BLaER1 treated with 17β-estradiol and CSF1 and Interleukin-3, amounts not matched to agents 10 nM and 100 nM (cell line): ENCODE data around the gene MRPS18C.

Source experiments
- H3K27ac ChIP-seq, 11 experiments: shearing (Covaris generic); formaldehyde crosslinking; 2 replicates each; pipeline ENCODE4 v1.8.1; 2022
- H3K27me3 ChIP-seq, 11 experiments: shearing (Covaris generic); formaldehyde crosslinking; 2 replicates each; pipeline ENCODE4 v1.8.1; 2022
- H3K36me3 ChIP-seq, 11 experiments: shearing (Covaris generic); formaldehyde crosslinking; 2 replicates each; pipeline ENCODE4 v1.8.1; 2022
- H3K4me1 ChIP-seq, 10 experiments: shearing (Covaris generic); formaldehyde crosslinking; 2 replicates each; pipeline ENCODE4 v1.8.1; 2022
- H3K4me2 ChIP-seq, 11 experiments: shearing (Covaris generic); formaldehyde crosslinking; 2 replicates each; pipeline ENCODE4 v1.8.1; 2022
- H3K4me3 ChIP-seq, 10 experiments: shearing (Covaris generic); formaldehyde crosslinking; 2 replicates each; pipeline ENCODE4 v1.8.1; 2022
- H3K9ac ChIP-seq, 11 experiments: shearing (Covaris generic); formaldehyde crosslinking; 2 replicates each; pipeline ENCODE4 v1.8.1; 2022
- H3K9me3 ChIP-seq, 11 experiments: shearing (Covaris generic); formaldehyde crosslinking; replicated peaks in 1 of 11; 2 replicates each; pipeline ENCODE4 v1.8.1; 2022
- H4K20me1 ChIP-seq, 11 experiments: shearing (Covaris generic); formaldehyde crosslinking; 2 replicates each; pipeline ENCODE4 v1.8.1; 2022
- Cebpa-rat ChIP-seq, 11 experiments: shearing (Covaris generic); IDR thresholded peaks; 2 replicates each; pipeline ENCODE4 v1.8.1; 2022

The MRPS18C gene

GRCh38 chr4:83455281-83456183, at the start of gene MRPS18C, which contains the start of gene HELQ:
MRPS18C (plus strand) TSS chr4:83456058; CDS start chr4:83456078, 20 bp downstream.
HELQ (minus strand) TSS chr4:83455823; CDS start chr4:83455693, 130 bp downstream.
- peak in 3 of 11 experiments; percentile 21 to 61 (median 41); a peak in 4 of 22 replicates for TF ChIP-seq Cebpa-rat (IDR thresholded peaks at IDR 0.05)
- H3K9ac ChIP-seq: peak within 1 kb of the TSS; percentile 87 to 97 (median 91)
- peaks cover 0 to 8% (median 0%) of the 10 kb centered on the region in 11 experiments; a peak in 2 of 22 replicates for H4K20me1 ChIP-seq
- H3K27ac ChIP-seq: peak within 1 kb of the TSS; percentile 93 to 98 (median 95)
- no peaks in the 10 kb centered on the region for H3K27me3 ChIP-seq
- H3K36me3 ChIP-seq: peaks cover 48 to 72% (median 63%) of the 10 kb centered on the region in 11 experiments
- H3K4me3 ChIP-seq: peak within 1 kb of the TSS; percentile 69 to 88 (median 76)
- H3K4me1 ChIP-seq: peaks cover 26 to 60% (median 30%) of the 10 kb centered on the region in 10 experiments
- peak within 1 kb of the TSS; percentile 83 to 95 (median 88) for H3K4me2 ChIP-seq
- no peaks in the 10 kb centered on the region for H3K9me3 ChIP-seq

- H3K4me1 ChIP-seq: peaks cover 0 to 5% (median 0%) of the 10 kb centered on the region in 10 experiments; a peak in 1 of 20 replicates
- no peak overlapping the region for H3K9ac ChIP-seq
- no peak overlapping the region for H3K4me2 ChIP-seq
- no peak overlapping the region for H3K4me3 ChIP-seq
- H3K9me3 ChIP-seq: peaks cover 0 to 10% (median 0%) of the 10 kb centered on the region in 11 experiments; a peak in 4 of 22 replicates
- H4K20me1 ChIP-seq: no peaks in the 10 kb centered on the region
- H3K36me3 ChIP-seq: peaks cover 68 to 95% (median 89%) of the 10 kb centered on the region in 11 experiments
- no peak overlapping the region for H3K27ac ChIP-seq
- no peak for TF ChIP-seq Cebpa-rat (IDR thresholded peaks at IDR 0.05)
- H3K27me3 ChIP-seq: no peaks in the 10 kb centered on the region
Measured at GRCh38 chr4:83408908-83409307, 47.0 kb upstream of the MRPS18C start.

- no peak overlapping the region for H3K9ac ChIP-seq
- H3K4me3 ChIP-seq: no peak overlapping the region
- peaks cover 0 to 5% (median 0%) of the 10 kb centered on the region in 10 experiments; a peak in 1 of 20 replicates for H3K4me1 ChIP-seq
- peaks cover 86 to 100% (median 94%) of the 10 kb centered on the region in 11 experiments for H3K36me3 ChIP-seq
- H3K27me3 ChIP-seq: no peaks in the 10 kb centered on the region
- no peak for TF ChIP-seq Cebpa-rat (IDR thresholded peaks at IDR 0.05)
- H3K27ac ChIP-seq: no peak overlapping the region
- H4K20me1 ChIP-seq: no peaks in the 10 kb centered on the region
- no peak overlapping the region for H3K4me2 ChIP-seq
- H3K9me3 ChIP-seq: no peaks in the 10 kb centered on the region
Measured at GRCh38 chr4:83413676-83414075, 42.2 kb upstream of the MRPS18C start.

GRCh38 chr4:83417566-83417965, 38.3 kb upstream of the MRPS18C start:
- H3K27ac ChIP-seq: no peak overlapping the region
- H3K4me2 ChIP-seq: no peak overlapping the region
- no peak for TF ChIP-seq Cebpa-rat (IDR thresholded peaks at IDR 0.05)
- H3K36me3 ChIP-seq: peaks cover 79 to 97% (median 89%) of the 10 kb centered on the region in 11 experiments
- H4K20me1 ChIP-seq: no peaks in the 10 kb centered on the region
- no peaks in the 10 kb centered on the region for H3K27me3 ChIP-seq
- no peak overlapping the region for H3K9ac ChIP-seq
- no peak overlapping the region for H3K4me3 ChIP-seq
- H3K4me1 ChIP-seq: no peaks in the 10 kb centered on the region
- no peaks in the 10 kb centered on the region for H3K9me3 ChIP-seq

GRCh38 chr4:83418211-83418610, 37.6 kb upstream of the MRPS18C start:
- H3K36me3 ChIP-seq: peaks cover 79 to 97% (median 89%) of the 10 kb centered on the region in 11 experiments
- no peak overlapping the region for H3K9ac ChIP-seq
- H3K4me3 ChIP-seq: no peak overlapping the region
- H3K9me3 ChIP-seq: no peaks in the 10 kb centered on the region
- no peaks in the 10 kb centered on the region for H4K20me1 ChIP-seq
- TF ChIP-seq Cebpa-rat (IDR thresholded peaks at IDR 0.05): no peak
- H3K4me2 ChIP-seq: no peak overlapping the region
- H3K27me3 ChIP-seq: no peaks in the 10 kb centered on the region
- no peaks in the 10 kb centered on the region for H3K4me1 ChIP-seq
- H3K27ac ChIP-seq: no peak overlapping the region

GRCh38 chr4:83431200-83431599, 24.7 kb upstream of the MRPS18C start:
- no peak for TF ChIP-seq Cebpa-rat (IDR thresholded peaks at IDR 0.05)
- no peak overlapping the region for H3K4me3 ChIP-seq
- H3K27ac ChIP-seq: no peak overlapping the region
- no peaks in the 10 kb centered on the region for H3K27me3 ChIP-seq
- no peaks in the 10 kb centered on the region for H3K9me3 ChIP-seq
- peaks cover 0 to 6% (median 4%) of the 10 kb centered on the region in 10 experiments; a peak in 6 of 20 replicates for H3K4me1 ChIP-seq
- no peak overlapping the region for H3K4me2 ChIP-seq
- H4K20me1 ChIP-seq: no peaks in the 10 kb centered on the region
- H3K36me3 ChIP-seq: peaks cover 61 to 97% (median 79%) of the 10 kb centered on the region in 11 experiments
- H3K9ac ChIP-seq: no peak overlapping the region

- Histone ChIP-seq H3K27ac (no peak overlapping the region), H3K4me1 (peaks cover 0 to 25% (median 10%) of the 10 kb centered on the region in 10 experiments; a peak in 11 of 20 replicates), H3K4me3 (no peak overlapping the region), H3K27me3 (no peaks in the 10 kb centered on the region), H3K36me3 (peaks cover 44 to 93% (median 70%) of the 10 kb centered on the region in 11 experiments), H3K9me3 (no peaks in the 10 kb centered on the region), H3K4me2 (no peak overlapping the region), H4K20me1 (no peaks in the 10 kb centered on the region), H3K9ac (no peak overlapping the region)
- TF ChIP-seq Cebpa-rat (IDR thresholded peaks at IDR 0.05): no peak
Measured at GRCh38 chr4:83436680-83437079, 19.2 kb upstream of the MRPS18C start.

- Histone ChIP-seq H3K4me1 (peaks cover 0 to 25% (median 10%) of the 10 kb centered on the region in 10 experiments; a peak in 11 of 20 replicates), H3K4me2 (no peak overlapping the region), H3K36me3 (peaks cover 55 to 93% (median 71%) of the 10 kb centered on the region in 11 experiments), H3K4me3 (no peak overlapping the region), H4K20me1 (no peaks in the 10 kb centered on the region), H3K27me3 (no peaks in the 10 kb centered on the region), H3K9ac (no peak overlapping the region), H3K27ac (no peak overlapping the region), H3K9me3 (no peaks in the 10 kb centered on the region)
- TF ChIP-seq Cebpa-rat (IDR thresholded peaks at IDR 0.05): no peak
Measured at GRCh38 chr4:83438719-83439118, 17.1 kb upstream of the MRPS18C start.

- H3K4me2 ChIP-seq: peak overlapping the region in 3 of 11 experiments; percentile 2 to 38 (median 8); a peak in 6 of 22 replicates
- H3K27ac ChIP-seq: no peak overlapping the region; a peak in 1 of 22 replicates
- no peak overlapping the region for H3K4me3 ChIP-seq
- peaks cover 0 to 25% (median 10%) of the 10 kb centered on the region in 10 experiments; a peak in 11 of 20 replicates for H3K4me1 ChIP-seq
- peaks cover 59 to 93% (median 72%) of the 10 kb centered on the region in 11 experiments for H3K36me3 ChIP-seq
- H3K27me3 ChIP-seq: no peaks in the 10 kb centered on the region
- TF ChIP-seq Cebpa-rat (IDR thresholded peaks at IDR 0.05): no peak
- H3K9ac ChIP-seq: no peak overlapping the region
- no peaks in the 10 kb centered on the region for H4K20me1 ChIP-seq
- H3K9me3 ChIP-seq: no peaks in the 10 kb centered on the region
Measured at GRCh38 chr4:83440148-83440814, 15.6 kb upstream of the MRPS18C start.
